NCI-H748 (cell line): ENCODE data around the gene MPO.
A peak's percentile ranks its signal among the peaks of the same experiment; 100 is the strongest.

ENCODE experiments used
- DNase-seq: peaks from one replicate; lab custom pipeline; 2025; ENCODE audit not compliant: unreplicated experiment; lab: John Stamatoyannopoulos, UW

The MPO gene

GRCh38 chr17:58320163-58320558 lies 39.4 kb upstream of the MPO start:
- no peak for DNase-seq

GRCh38 chr17:58319173-58320162 lies 38.7 kb upstream of the MPO start:
- no peak for DNase-seq

GRCh38 chr17:58318627-58319172 lies 38.0 kb upstream of the MPO start:
- DNase-seq, result no peak

GRCh38 chr17:58318065-58318481 lies 37.3 kb upstream of the MPO start:
- no peak for DNase-seq

- peak; percentile 49 for DNase-seq
These were observed 36.8 kb upstream of the MPO start for GRCh38 chr17:58317421-58318064.

- DNase-seq, result no peak
These were observed 35.7 kb upstream of the MPO start for GRCh38 chr17:58316260-58316960.

- DNase-seq, result no peak
These were observed 35.0 kb upstream of the MPO start for GRCh38 chr17:58315750-58316149.

GRCh38 chr17:58315281-58315711 lies 34.6 kb upstream of the MPO start:
- no peak for DNase-seq

- no peak for DNase-seq
These were observed 33.9 kb upstream of the MPO start for GRCh38 chr17:58314706-58315015.

GRCh38 chr17:58313815-58314705 lies 33.3 kb upstream of the MPO start:
- DNase-seq, result peak; percentile 25

GRCh38 chr17:58312829-58313228 lies 32.1 kb upstream of the MPO start:
- no peak for DNase-seq

GRCh38 chr17:58312021-58312630 lies 31.4 kb upstream of the MPO start:
- no peak for DNase-seq

- no peak for DNase-seq
These were observed 30.7 kb upstream of the MPO start for GRCh38 chr17:58311429-58311894.

GRCh38 chr17:58310511-58311428 lies 30.0 kb upstream of the MPO start:
- no peak for DNase-seq

- DNase-seq, result no peak
These were observed 29.2 kb upstream of the MPO start for GRCh38 chr17:58309918-58310259.

GRCh38 chr17:58308985-58309917 lies 28.5 kb upstream of the MPO start:
- no peak for DNase-seq

GRCh38 chr17:58308173-58308984 lies 27.6 kb upstream of the MPO start:
- DNase-seq, result peak; percentile 36
